Fibroblast of the conjunctiva (primary cell): ENCODE results near the gene GRB7.
"Not testable (repeated sequence)": the region's sequence is repeated elsewhere in the genome, so short reads cannot be mapped to it uniquely, and the experiment has no call there.

ENCODE experiments used
- DNase-seq: peaks from one replicate; pipeline ENCODE4 v3.0.0-alpha.2; 2010; ENCODE audit warnings: low read depth

Gene GRB7

GRCh38 chr17:39709998-39710964 is 27.5 kb upstream of the GRB7 start:
- DNase-seq: no peak

- DNase-seq: not testable (repeated sequence)
These were observed 26.7 kb upstream of the GRB7 start for GRCh38 chr17:39711071-39711470.

- no peak for DNase-seq
These were observed 25.9 kb upstream of the GRB7 start for GRCh38 chr17:39711851-39712250.

- DNase-seq: no peak
These were observed 23.5 kb upstream of the GRB7 start for GRCh38 chr17:39714234-39714633.

- no peak for DNase-seq
These were observed 22.2 kb upstream of the GRB7 start for GRCh38 chr17:39715375-39716072.

GRCh38 chr17:39716073-39716818 is 21.5 kb upstream of the GRB7 start:
- DNase-seq: no peak

- no peak for DNase-seq
These were observed 20.7 kb upstream of the GRB7 start for GRCh38 chr17:39716879-39717536.

GRCh38 chr17:39717660-39718059 is 20.1 kb upstream of the GRB7 start:
- DNase-seq: no peak

GRCh38 chr17:39719563-39720355 is 18.0 kb upstream of the GRB7 start:
- no peak for DNase-seq

- DNase-seq: no peak
These were observed 15.6 kb upstream of the GRB7 start for GRCh38 chr17:39722104-39722503.

- no peak for DNase-seq
These were observed 14.5 kb upstream of the GRB7 start for GRCh38 chr17:39722965-39723848.

GRCh38 chr17:39724731-39725130 is 13.0 kb upstream of the GRB7 start:
- DNase-seq: no peak

- DNase-seq: not testable (repeated sequence)
These were observed 11.8 kb upstream of the GRB7 start for GRCh38 chr17:39725923-39726322.

- DNase-seq: no peak
These were observed 11.1 kb upstream of the GRB7 start for GRCh38 chr17:39726617-39727016.

- DNase-seq: no peak
These were observed 10.2 kb upstream of the GRB7 start for GRCh38 chr17:39727556-39727955.

GRCh38 chr17:39729280-39729851 is 8.4 kb upstream of the GRB7 start:
- no peak for DNase-seq

GRCh38 chr17:39730095-39730921 is 7.4 kb upstream of the GRB7 start, which contains the start of gene MIEN1:
TSS of gene MIEN1 (minus strand) at chr17:39730532. CDS start at chr17:39730495, 37 bp downstream.
- peak; percentile 56 for DNase-seq

GRCh38 chr17:39732586-39732985 is 5.2 kb upstream of the GRB7 start:
- DNase-seq: no peak

- DNase-seq: no peak
These were observed 1.9 kb upstream of the GRB7 start for GRCh38 chr17:39735882-39736281.
